HG03175 (cell line): ENCODE results near the gene TM7SF3.
A peak's percentile ranks its signal among the peaks of the same experiment; 100 is the strongest.
"Not testable (repeated sequence)": the region's sequence is repeated elsewhere in the genome, so short reads cannot be mapped to it uniquely, and the experiment has no call there.

Experiments used
- ATAC-seq: cut with Tn5 transposase; IDR thresholded peaks from one replicate; pipeline ENCODE4 v1.9.1; 2021; ENCODE audit warnings: mild to moderate bottlenecking, moderate library complexity; ENCODE audit not compliant: unreplicated experiment

The TM7SF3 gene

GRCh38 chr12:27014085-27014858 is at the start of gene TM7SF3:
TSS of gene TM7SF3 (minus strand) at chr12:27014384. CDS start at chr12:27014168, 216 bp downstream.
- peak; percentile 90 for ATAC-seq

GRCh38 chr12:27063250-27063851 is 49.2 kb upstream of the TM7SF3 start:
- no peak for ATAC-seq

DNA sequence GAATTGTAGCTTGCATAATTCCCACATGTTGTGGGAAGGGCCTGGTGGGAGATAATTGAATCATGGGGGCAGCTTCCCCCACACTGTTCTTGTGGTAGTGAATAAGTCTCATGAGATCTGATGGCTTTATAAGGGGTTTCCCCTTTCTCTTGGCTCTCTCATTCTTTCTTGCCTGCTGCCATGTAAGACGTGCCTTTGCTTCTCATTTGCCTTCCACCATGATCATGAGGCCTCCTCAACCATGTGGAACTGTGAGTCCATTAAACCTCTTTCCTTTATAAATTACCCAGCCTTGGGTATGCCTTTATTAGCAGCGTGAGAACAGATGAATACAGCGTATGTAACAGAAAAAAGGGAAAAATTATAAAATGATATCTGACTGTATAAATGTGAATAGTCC is 47.1 kb upstream of the TM7SF3 start:
- ATAC-seq: no peak

GRCh38 chr12:27060740-27061139 is 46.6 kb upstream of the TM7SF3 start:
- no peak for ATAC-seq

- ATAC-seq: no peak
Observed at GRCh38 chr12:27057543-27057942, 43.4 kb upstream of the TM7SF3 start.

DNA sequence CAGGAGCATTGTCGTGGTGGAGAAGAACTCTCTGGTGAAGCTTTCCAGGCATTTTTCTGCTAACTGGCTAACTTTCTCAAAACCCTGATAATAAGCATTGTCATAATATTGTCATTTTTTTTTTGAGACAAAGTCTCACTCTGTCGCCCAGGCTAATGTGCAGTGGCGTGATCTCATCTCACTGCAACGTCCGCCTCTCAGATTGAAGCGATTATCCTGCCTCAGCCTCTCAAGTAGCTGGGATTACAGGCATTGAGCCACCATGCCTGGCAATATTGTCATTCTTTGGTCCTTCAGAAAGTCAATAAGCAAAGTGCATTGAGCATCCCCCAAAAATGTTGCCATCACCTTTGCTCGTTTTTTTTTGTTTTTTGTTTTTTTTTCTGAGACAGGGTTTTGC is 41.8 kb upstream of the TM7SF3 start:
- no peak for ATAC-seq

GRCh38 chr12:27052742-27053141 is 38.6 kb upstream of the TM7SF3 start:
- ATAC-seq: no peak

GRCh38 chr12:27052176-27052575 is 38.0 kb upstream of the TM7SF3 start:
- ATAC-seq: no peak

- ATAC-seq: no peak
Observed at GRCh38 chr12:27048822-27049752, 34.9 kb upstream of the TM7SF3 start.

- ATAC-seq: not testable (repeated sequence)
Observed at GRCh38 chr12:27042018-27042417, 27.8 kb upstream of the TM7SF3 start.

GRCh38 chr12:27040637-27041036 is 26.5 kb upstream of the TM7SF3 start:
- ATAC-seq: not testable (repeated sequence)

- ATAC-seq: no peak
Observed at GRCh38 chr12:27034607-27035293, 20.6 kb upstream of the TM7SF3 start.

DNA sequence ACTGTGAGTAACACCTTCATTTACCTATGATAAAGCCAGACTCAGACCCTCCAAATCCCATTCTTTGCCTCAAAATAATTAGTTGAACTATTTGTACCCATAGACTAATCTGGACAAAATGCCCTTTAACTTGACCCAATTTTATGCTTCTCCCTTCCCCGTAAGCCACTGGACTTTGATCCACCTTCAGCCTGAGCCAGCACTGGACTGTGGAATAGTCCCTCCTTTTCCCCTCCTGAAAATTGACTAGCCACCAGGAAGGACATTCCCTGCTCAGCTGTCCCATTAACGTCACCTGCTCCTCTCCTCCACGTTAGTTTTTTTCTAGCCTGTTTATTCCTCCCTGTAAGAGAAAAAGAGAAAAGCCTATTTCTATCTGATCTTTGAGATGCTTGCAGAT is 18.5 kb upstream of the TM7SF3 start:
- no peak for ATAC-seq

- ATAC-seq: no peak
Observed at GRCh38 chr12:27031531-27031930, 17.3 kb upstream of the TM7SF3 start.

GRCh38 chr12:27026257-27026656 is 12.1 kb upstream of the TM7SF3 start:
- ATAC-seq: no peak

- ATAC-seq: no peak
Observed at GRCh38 chr12:27025116-27025515, 10.9 kb upstream of the TM7SF3 start.

- no peak for ATAC-seq
Observed at GRCh38 chr12:27024291-27024690, 10.1 kb upstream of the TM7SF3 start.

- no peak for ATAC-seq
Observed at GRCh38 chr12:27020761-27021160, 6.6 kb upstream of the TM7SF3 start.

- ATAC-seq: no peak
Observed at GRCh38 chr12:27018037-27018436, 3.9 kb upstream of the TM7SF3 start.

DNA sequence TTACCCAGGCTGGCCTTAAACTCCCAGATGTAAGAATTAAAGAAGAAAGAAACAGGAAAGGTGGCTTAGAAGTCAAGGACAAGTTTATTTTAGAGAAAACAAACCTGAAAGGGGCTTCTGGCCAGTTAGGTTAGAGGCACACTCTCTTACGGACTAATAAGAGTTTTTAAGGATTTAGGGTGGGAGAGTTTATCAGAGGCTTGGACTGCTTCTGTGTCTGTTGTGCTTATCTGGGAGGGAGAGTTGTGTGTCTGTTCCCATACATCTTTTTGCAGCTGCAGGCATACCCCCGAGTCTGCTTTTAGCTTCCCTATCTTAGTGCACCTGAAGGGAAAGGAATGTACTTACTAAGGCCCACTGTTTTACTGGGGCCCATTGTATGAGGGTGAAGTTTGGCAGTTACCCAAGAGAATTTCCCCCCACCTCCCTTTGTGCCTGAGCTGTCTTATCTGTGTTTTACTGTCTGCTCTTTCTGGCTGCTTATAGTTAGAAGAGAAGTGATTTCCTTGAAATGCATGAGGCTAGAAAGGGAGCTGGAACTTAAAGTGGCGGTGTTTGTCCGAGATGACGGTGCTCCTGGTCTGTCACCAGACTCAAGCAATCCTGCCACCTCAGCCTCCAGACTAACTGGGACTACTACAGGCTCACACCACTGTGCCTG is 3.1 kb upstream of the TM7SF3 start:
- not testable (repeated sequence) for ATAC-seq
